HG02763 (cell line): ENCODE data around the gene HCN3.
A peak's percentile ranks its signal among the peaks of the same experiment; 100 is the strongest.
"Not testable (repeated sequence)": the region's sequence is repeated elsewhere in the genome, so short reads cannot be mapped to it uniquely, and the experiment has no call there.

Experiments used
- ATAC-seq: cut with Tn5 transposase; IDR thresholded peaks from one replicate; pipeline ENCODE4 v1.9.1; 2021; ENCODE audit warnings: mild to moderate bottlenecking, moderate library complexity; ENCODE audit not compliant: unreplicated experiment

Gene HCN3

GRCh38 chr1:155277070-155277901, at the start of gene HCN3:
TSS of gene HCN3 (plus strand) at chr1:155277463. CDS start at chr1:155277591, 128 bp downstream.
- ATAC-seq: peak; percentile 70

- ATAC-seq: no peak
Observed at GRCh38 chr1:155228096-155228427, 49.2 kb upstream of the HCN3 start.

- ATAC-seq: not testable (repeated sequence)
Observed at GRCh38 chr1:155231302-155231701, 46.0 kb upstream of the HCN3 start.

- not testable (repeated sequence) for ATAC-seq
Observed at GRCh38 chr1:155232001-155232978, 45.0 kb upstream of the HCN3 start.

GRCh38 chr1:155233502-155233901, 43.8 kb upstream of the HCN3 start:
- ATAC-seq: not testable (repeated sequence)

- not testable (repeated sequence) for ATAC-seq
Observed at GRCh38 chr1:155235375-155235774, 41.9 kb upstream of the HCN3 start.

GRCh38 chr1:155236451-155236850, 40.8 kb upstream of the HCN3 start:
- ATAC-seq: no peak

- ATAC-seq: no peak
Observed at GRCh38 chr1:155241069-155241679, 36.1 kb upstream of the HCN3 start.

GRCh38 chr1:155241841-155242264, 35.4 kb upstream of the HCN3 start:
- no peak for ATAC-seq

GRCh38 chr1:155242805-155243358, 34.4 kb upstream of the HCN3 start:
- no peak for ATAC-seq

- ATAC-seq: peak; percentile 90
Observed at GRCh38 chr1:155244368-155245162, 32.7 kb upstream of the HCN3 start.

- no peak for ATAC-seq
Observed at GRCh38 chr1:155245163-155245524, 32.1 kb upstream of the HCN3 start.

GRCh38 chr1:155246796-155247195, 30.5 kb upstream of the HCN3 start:
- not testable (repeated sequence) for ATAC-seq

GRCh38 chr1:155247667-155248553, 29.4 kb upstream of the HCN3 start:
- ATAC-seq: no peak

- ATAC-seq: no peak
Observed at GRCh38 chr1:155250246-155250632, 27.0 kb upstream of the HCN3 start.

GRCh38 chr1:155250633-155251449, 26.4 kb upstream of the HCN3 start:
- peak; percentile 87 for ATAC-seq

GRCh38 chr1:155251566-155251965, 25.7 kb upstream of the HCN3 start:
- no peak for ATAC-seq

GRCh38 chr1:155253208-155253607, 24.1 kb upstream of the HCN3 start:
- no peak for ATAC-seq
